Measurements from ENCODE around the gene LURAP1L.

- TF ChIP-seq POLR2A (IDR thresholded peaks at IDR 0.05; ENCODE audit: low read depth, low read length), result no peak
- TF ChIP-seq RFX5 (IDR thresholded peaks at IDR 0.05; ENCODE audit: low read depth, low read length), result no peak
Observed at GRCh38 chr9:12735665-12736064, 39.2 kb upstream of the LURAP1L start.

Data from IMR-90 (cell line).